HG03066 (cell line): Measurements from ENCODE around the gene FAHD2A.
"Not testable (repeated sequence)": the region's sequence is repeated elsewhere in the genome, so short reads cannot be mapped to it uniquely, and the experiment has no call there.

Source experiments
- ATAC-seq: cut with Tn5 transposase; IDR thresholded peaks from one replicate; pipeline ENCODE4 v1.9.1; 2021; ENCODE audit warnings: low read depth; ENCODE audit not compliant: unreplicated experiment

FAHD2A gene

GRCh38 chr2:95402370-95403203, at the start of gene FAHD2A:
TSS of gene FAHD2A (plus strand) at chr2:95402708. CDS start at chr2:95405559, 2,851 bp downstream.
- peak; percentile 96 for ATAC-seq

DNA sequence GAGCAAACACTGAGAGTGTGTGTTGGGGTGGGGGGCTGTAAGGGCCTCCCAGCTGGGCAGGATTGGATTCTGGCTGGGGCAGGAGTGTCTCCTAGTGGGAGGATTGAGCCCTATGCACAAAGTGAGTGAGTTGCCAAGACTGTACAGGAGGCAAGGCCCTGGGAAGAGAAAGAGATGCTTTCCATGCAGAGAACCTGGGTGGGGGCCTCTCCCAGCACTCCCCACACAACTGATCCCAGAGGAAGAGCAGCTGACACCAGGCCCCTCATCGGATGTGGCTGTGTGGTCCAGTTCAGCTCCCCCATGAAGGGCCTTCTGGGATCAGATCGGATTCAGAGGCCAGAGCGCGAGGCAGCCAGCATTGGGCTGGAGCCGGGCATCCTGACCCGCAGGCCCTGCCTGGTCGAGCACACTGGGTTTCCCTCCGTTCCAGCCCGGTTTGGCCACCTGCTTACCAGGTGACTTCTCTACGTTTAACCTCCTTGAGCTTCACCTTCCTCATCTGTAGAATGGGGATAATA, 49.4 kb upstream of the FAHD2A start:
- ATAC-seq = no peak

GRCh38 chr2:95353613-95354468, 48.7 kb upstream of the FAHD2A start:
- no peak for ATAC-seq

- no peak for ATAC-seq
Observed at GRCh38 chr2:95354469-95354901, 48.0 kb upstream of the FAHD2A start.

DNA sequence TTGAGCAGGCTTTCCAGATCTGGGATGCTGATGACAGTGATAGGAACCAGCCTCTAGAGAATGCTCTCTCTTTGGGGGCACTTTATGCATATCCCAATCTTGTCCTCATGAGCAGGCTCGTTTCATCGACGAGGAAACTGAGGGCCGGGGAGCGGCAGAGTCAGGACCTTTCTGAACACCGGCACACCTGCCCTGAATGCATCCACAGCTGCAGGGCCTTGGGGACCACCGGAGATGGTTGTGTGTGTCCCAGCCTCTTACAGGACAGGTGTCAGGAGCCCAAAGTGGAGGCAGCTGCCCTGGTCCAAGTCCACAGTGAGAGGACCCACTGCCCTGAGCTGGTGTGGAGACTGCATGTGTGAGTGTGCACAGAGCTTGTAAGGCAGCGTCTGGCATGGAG, 47.6 kb upstream of the FAHD2A start:
- no peak for ATAC-seq

GRCh38 chr2:95355486-95355885, 47.0 kb upstream of the FAHD2A start:
- not testable (repeated sequence) for ATAC-seq

- no peak for ATAC-seq
Observed at GRCh38 chr2:95356821-95357700, 45.4 kb upstream of the FAHD2A start.

DNA sequence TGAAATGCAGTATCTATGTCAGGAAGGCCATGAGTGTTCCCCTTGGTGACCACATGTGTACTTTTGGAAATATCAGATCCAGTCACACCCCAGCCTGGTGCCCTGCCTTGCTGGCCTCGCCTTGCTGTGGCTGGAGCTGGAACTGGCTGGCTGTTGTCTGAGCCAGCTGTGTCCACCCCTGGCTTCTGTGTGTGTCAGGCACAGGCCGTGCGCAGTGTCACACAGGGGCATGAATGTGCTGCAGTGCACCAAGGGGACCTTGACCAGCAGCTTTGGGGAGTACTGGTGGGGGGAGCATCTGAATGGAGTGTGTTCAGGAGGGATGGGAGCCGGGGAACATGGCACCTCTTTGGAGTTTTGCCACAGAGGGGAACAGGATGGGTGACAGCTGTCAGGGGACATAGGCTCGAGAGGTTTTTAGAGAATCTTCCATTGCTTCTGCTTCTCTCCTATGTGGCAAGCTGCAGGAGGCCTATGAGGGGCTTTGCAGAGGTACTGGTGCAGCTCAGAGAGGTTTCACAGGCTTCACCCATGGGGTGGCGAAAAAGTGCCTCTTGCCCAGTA, 44.7 kb upstream of the FAHD2A start:
- ATAC-seq = no peak

DNA sequence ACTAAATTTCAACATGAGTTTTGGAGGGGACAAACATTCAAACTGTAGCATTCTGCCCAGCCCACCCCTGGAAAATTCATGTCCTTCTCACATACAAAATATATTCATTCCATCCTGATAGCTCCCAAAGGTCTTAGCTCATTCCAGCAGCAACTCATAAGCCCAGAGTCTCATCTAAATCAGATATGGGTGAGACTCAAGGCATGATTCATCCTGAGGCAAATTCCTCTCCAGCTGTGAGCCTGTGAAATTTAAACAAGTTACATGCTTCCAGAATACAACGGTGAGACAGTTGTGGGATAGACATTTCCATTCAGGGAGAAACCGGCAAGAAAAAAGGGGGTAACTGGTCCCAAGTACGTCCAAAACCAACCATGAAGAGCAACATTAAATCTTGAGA, 43.5 kb upstream of the FAHD2A start:
- ATAC-seq = no peak

GRCh38 chr2:95359501-95359930, 43.0 kb upstream of the FAHD2A start:
- no peak for ATAC-seq

DNA sequence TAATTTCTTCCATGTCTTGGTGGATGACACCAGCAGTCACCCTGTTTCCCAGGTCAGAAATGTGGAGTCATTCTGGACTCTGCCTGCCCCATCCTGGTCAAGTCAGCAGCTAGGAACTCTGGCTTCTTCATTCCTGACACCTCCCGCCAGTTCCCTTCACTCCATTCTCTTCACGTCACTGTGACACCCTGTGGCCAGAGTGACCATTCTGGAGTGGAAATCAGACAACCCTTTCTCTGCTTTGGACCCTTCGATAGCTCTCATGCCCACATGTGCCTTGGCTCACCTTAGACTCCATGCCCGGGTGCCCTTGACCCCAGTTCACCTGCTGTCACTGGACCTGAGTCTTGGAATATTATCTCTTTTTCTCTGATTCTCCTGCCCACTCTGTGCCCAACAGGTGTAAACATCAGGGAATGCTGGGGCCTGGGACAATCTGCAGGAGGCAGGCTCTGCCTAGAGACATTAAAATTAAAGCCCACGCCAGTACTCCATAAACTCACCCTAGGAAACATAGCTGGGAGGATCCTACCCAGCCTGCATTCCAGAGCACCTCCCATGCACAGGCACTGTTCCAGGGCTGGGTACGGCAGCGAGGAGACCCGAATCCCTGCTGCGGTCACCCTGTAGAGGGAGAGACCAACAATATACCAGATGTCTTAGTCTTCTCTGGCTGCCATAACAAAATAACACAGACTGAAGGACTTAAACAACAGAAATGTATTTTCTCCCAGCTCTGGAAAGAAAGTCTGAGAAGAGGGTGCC, 41.1 kb upstream of the FAHD2A start:
- no peak for ATAC-seq

DNA sequence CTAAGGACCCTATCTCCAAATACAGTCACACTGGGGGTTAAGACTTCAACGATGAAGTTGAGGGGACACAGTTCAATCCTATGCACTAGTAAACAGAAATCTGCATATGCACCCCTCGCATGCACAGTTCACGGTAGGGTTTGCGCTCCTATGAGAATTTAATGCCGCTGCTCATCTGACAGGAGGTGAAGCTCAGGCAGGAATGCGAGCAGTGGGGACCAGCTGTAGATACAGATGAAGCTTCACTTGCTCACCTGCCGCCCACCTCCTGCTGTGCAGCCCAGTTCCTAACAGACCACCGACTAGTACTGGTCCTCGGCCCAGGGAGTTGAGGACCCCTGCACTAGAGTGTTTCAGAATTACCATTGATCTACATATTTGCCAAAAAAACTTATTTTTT, 40.0 kb upstream of the FAHD2A start:
- no peak for ATAC-seq

DNA sequence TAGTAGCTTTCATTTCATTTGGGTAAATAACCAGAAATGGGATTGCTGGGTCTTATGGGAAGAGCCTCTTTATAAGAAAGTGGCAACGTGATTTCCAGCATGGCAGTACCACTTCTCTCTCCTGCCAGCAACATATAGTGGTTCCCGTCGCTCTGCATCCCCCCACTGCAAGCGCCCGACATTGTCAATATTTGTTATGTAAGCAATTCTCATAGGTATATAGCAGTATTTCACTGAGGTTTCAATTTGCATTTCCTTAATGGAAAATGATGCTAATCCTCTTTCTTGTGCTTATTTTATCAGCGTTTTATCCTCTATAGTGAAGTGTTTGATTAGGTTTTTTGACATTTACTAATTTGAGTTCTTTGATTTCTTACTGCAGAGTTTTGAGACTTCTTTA, 36.0 kb upstream of the FAHD2A start:
- no peak for ATAC-seq

GRCh38 chr2:95372216-95372829, 30.2 kb upstream of the FAHD2A start:
- ATAC-seq = no peak

GRCh38 chr2:95372845-95373244, 29.7 kb upstream of the FAHD2A start:
- ATAC-seq = no peak

- ATAC-seq = no peak
Observed at GRCh38 chr2:95374029-95374428, 28.5 kb upstream of the FAHD2A start.

GRCh38 chr2:95374451-95374920, 28.0 kb upstream of the FAHD2A start:
- no peak for ATAC-seq

DNA sequence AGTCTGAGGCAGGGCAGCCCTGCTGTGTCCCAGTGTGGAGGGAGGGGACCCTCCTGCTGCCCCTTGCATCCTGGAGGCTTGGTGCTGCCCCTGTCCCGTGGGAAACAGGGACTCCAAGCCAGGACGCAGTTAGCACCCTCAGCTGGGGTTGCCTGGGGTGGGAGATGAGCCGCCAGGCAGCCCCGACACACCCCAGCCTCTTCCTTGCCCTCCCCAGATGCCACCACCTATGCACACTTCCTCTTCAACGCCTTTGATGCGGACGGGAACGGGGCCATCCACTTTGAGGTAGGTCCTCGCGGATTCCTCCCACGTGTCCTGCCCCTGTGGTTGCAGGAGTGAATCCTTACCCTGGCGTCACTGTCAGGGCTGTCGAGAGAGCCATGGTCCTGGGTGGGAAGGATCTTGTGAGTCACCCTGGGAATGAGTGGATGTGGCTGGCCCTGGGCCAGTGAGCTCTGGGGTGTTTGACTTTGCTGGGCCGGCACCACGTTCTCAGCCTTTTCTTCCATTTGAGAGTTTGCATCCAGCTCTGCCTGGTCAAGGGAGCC, 27.5 kb upstream of the FAHD2A start:
- no peak for ATAC-seq
